Measurements from ENCODE around the gene SLC7A7. TPM values are rescaled to one million over a fixed set of nuclear protein-coding genes. Genes with fewer than 3 reads are reported as not detected.
A peak's percentile ranks its signal among the peaks of the same experiment; 100 is the strongest.
"Not testable (repeated sequence)": the region's sequence is repeated elsewhere in the genome, so short reads cannot be mapped to it uniquely, and the experiment has no call there.

Gene SLC7A7
- total RNA-seq, 6 experiments from 2014 or later = 6.2 to 11.4 (median 7.3) TPM

DNA sequence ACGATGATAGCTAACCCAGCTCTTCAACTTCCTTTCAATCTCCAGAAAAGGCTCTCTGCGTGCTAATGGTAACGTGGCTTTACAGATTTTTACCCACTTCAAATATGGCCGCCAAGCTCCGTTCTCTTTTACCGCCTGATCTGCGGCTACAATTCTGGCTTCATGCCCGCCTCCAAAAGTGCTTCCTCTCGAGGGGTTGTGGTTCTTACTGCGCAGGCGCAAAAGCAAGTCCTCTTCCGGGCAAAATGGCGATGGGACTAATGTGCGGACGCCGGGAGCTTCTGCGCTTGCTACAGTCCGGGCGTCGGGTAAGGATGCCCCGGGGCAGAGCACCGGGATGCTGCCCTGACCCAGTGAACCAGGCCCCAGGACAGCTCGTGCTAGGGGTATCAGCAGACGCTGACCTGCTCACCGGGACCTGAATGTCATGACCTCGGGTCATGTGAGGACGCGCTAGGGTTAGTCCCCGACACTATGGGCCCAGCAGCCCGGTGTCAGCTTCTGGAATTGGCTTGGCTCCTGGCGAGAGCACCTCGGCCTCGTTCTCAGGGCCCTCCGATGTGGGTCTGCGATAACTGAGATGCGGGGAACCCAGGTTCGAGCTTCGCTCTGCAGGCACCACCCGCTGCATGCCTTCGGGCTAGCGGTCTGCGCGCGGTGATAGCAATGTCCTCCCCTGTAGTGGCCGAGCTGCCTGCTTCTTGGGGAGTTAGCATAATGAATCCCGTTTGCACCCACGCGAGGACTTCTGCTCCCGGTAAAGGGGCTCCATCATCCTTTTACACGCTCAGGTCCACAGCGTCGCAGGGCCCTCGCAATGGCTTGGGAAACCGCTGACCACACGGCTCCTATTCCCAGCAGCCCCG lies 48.5 kb downstream of the SLC7A7 start, which contains the start of gene OXA1L:
Gene OXA1L (plus strand): TSS at position 232 of the 866 bp plus-strand sequence. CDS start 14 bp downstream, at position 246.
- TF ChIP-seq, protein P1, sequence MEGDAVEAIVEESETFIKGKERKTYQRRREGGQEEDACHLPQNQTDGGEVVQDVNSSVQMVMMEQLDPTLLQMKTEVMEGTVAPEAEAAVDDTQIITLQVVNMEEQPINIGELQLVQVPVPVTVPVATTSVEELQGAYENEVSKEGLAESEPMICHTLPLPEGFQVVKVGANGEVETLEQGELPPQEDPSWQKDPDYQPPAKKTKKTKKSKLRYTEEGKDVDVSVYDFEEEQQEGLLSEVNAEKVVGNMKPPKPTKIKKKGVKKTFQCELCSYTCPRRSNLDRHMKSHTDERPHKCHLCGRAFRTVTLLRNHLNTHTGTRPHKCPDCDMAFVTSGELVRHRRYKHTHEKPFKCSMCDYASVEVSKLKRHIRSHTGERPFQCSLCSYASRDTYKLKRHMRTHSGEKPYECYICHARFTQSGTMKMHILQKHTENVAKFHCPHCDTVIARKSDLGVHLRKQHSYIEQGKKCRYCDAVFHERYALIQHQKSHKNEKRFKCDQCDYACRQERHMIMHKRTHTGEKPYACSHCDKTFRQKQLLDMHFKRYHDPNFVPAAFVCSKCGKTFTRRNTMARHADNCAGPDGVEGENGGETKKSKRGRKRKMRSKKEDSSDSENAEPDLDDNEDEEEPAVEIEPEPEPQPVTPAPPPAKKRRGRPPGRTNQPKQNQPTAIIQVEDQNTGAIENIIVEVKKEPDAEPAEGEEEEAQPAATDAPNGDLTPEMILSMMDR (IDR thresholded peaks at IDR 0.05) = no peak
- peak; percentile 65 for TF ChIP-seq POLR2A (IDR thresholded peaks at IDR 0.05)
- Histone ChIP-seq H3K4me1 (peaks cover 0 to 14% (median 4%) of the 10 kb centered on the region in 4 donors), H3K36me3 (peaks cover 6 to 27% (median 17%) of the 10 kb centered on the region in 4 donors), H3K9me3 (no peaks in the 10 kb centered on the region), H3K27me3 (no peaks in the 10 kb centered on the region), H3K27ac (peak within 1 kb of the TSS; percentile 66 to 85 (median 67)), H3K4me3 (peak within 1 kb of the TSS; percentile 92 to 98 (median 93))
- WGBS (ENCODE audit: insufficient coverage, low coverage, low lambda C conversion rate, missing lambda C conversion rate) = 0% methylated on average over 15 of the region's 56 CpGs
- intact Hi-C loops (cut with DNase I) = no loop called here
- DNase-seq (peak; percentile 97 to 99 (median 98)), ATAC-seq (peak; percentile 92 to 95 (median 93))

DNA sequence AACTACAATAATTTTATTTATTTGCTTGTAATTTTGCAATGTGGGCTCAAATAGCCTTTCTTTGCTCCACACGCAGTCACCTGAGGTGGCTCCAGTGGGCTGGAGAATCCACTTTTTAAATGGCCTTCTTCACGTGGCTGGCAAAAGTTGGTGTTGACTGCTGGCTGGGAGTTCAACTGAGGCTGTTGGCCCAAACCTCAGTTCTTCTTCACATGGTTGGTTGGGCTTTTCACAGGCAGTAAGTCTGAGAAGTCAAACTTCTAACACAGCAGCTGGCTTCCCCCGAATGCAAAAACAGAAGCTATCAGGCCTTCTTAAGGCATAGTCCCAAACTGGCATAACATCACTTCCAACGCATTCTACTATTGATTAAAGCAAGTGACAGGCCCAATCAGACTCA lies 50.9 kb downstream of the SLC7A7 start:
- peaks cover 0 to 14% (median 4%) of the 10 kb centered on the region in 4 donors for H3K4me1 ChIP-seq
- WGBS (ENCODE audit: insufficient coverage, low coverage, low lambda C conversion rate, missing lambda C conversion rate) = 82% methylated on average over 4 of the region's 4 CpGs
- H3K36me3 ChIP-seq = peaks cover 0 to 3% (median 1%) of the 10 kb centered on the region in 4 donors
- H3K9me3 ChIP-seq = no peaks in the 10 kb centered on the region
- H3K27ac ChIP-seq = no peak overlapping the region
- no peak for ATAC-seq
- H3K4me3 ChIP-seq = no peak overlapping the region
- no peak for DNase-seq
- no peak for TF ChIP-seq POLR2A (IDR thresholded peaks at IDR 0.05)
- TF ChIP-seq, protein P1 (IDR thresholded peaks at IDR 0.05) = no peak
- intact Hi-C loops (cut with DNase I) = no loop called here
- H3K27me3 ChIP-seq = no peaks in the 10 kb centered on the region

DNA sequence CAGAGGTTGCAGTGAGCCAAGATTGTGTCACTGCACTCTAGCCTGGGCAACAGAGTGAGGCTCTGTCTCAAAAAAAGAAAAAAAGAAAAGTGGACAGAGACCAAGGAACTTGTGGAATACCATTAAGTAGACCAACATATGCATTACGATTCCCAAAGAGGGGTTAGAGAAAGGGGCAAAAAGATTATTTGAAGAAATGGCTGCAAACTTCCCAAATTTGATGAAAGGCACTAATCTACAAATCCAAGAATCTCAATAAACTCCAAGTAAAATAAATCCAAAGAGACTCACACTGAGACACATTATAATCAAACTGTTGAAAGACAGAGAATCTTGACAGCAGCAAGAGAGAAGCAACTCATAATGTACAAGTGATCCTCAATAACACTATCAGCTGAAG lies 53.5 kb downstream of the SLC7A7 start:
- Histone ChIP-seq H3K27ac (no peak overlapping the region), H3K4me3 (no peak overlapping the region), H3K4me1 (peaks cover 0 to 7% (median 0%) of the 10 kb centered on the region in 4 donors), H3K36me3 (no peaks in the 10 kb centered on the region), H3K27me3 (no peaks in the 10 kb centered on the region), H3K9me3 (no peaks in the 10 kb centered on the region)
- ATAC-seq (no peak), DNase-seq (no peak)
- intact Hi-C loops (cut with DNase I) = no loop called here
- TF ChIP-seq POLR2A (IDR thresholded peaks at IDR 0.05) = no peak
- TF ChIP-seq, protein P1 (IDR thresholded peaks at IDR 0.05) = no peak
- 100% methylated on average over 1 of the region's 1 CpG for WGBS (ENCODE audit: insufficient coverage, low coverage, low lambda C conversion rate, missing lambda C conversion rate)

DNA sequence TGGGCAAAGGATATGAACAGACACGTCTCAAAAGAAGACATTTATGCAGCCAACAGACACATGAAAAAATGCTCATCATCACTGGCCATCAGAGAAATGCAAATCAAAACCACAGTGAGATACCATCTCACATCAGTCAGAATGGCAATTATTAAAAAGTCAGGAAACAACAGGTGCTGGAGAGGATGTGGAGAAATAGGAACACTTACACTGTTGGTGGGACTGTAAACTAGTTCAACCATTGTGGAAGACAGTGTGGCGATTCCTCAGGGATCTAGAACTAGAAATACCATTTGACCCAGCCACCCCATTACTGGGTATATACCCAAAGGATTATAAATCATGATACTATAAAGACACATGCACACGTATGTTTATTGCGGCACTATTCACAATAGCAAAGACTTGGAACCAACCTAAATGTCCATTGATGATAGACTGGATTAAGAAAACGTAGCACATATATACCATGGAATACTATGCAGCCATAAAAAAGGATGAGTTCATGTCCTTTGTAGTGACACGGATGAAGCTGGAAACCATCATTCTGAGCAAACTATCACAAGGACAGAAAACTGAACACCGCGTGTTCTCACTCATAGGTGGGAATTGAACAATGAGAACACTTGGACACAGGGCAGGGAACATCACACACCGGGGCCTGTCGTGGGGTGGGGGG lies 57.1 kb downstream of the SLC7A7 start:
- intact Hi-C loops (cut with DNase I); H3K27ac ChIP-seq; H3K4me1 ChIP-seq; ATAC-seq; H3K9me3 ChIP-seq; H3K27me3 ChIP-seq; H3K4me3 ChIP-seq; H3K36me3 ChIP-seq; DNase-seq: not testable (repeated sequence)
- WGBS (ENCODE audit: insufficient coverage, low coverage, low lambda C conversion rate, missing lambda C conversion rate) = 83% methylated on average over 10 of the region's 10 CpGs

DNA sequence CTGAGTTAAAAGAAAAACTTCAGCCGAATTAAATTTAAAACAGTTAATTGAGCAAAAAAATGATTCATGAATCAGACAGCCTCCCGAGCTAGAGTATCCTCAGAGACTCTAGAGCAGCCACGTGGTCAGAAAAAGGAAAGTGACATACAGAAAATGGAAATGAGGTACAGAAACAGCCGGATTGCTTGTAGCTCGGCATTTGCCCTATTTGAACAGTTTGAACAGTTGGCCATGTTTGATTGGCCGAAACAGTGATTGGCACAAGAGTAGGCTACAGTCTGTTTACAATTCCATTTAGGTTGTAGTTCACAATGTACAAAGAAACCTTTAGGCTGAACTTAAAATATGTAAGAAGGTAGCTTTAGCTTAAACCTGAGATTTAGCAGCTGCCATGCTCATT lies 61.6 kb downstream of the SLC7A7 start:
- TF ChIP-seq POLR2A (IDR thresholded peaks at IDR 0.05) = no peak
- TF ChIP-seq, protein P1 (IDR thresholded peaks at IDR 0.05) = no peak
- Histone ChIP-seq H3K36me3 (no peaks in the 10 kb centered on the region), H3K4me1 (no peaks in the 10 kb centered on the region), H3K4me3 (no peak overlapping the region), H3K27me3 (no peaks in the 10 kb centered on the region), H3K27ac (no peak overlapping the region), H3K9me3 (no peaks in the 10 kb centered on the region)
- 46% methylated on average over 6 of the region's 6 CpGs for WGBS (ENCODE audit: insufficient coverage, low coverage, low lambda C conversion rate, missing lambda C conversion rate)
- ATAC-seq (peak in 1 of 4 donors; percentile 31), DNase-seq (no peak)
- intact Hi-C loops (cut with DNase I) = no loop called here

Data from right lobe of liver (tissue), 6 donors.